ENCODE results near the gene LRRC8E.
A peak's percentile ranks its signal among the peaks of the same experiment; 100 is the strongest.

LRRC8E gene

GRCh38 chr19:7888145-7888825 lies at the start of gene LRRC8E:
Gene LRRC8E, plus strand, starts transcription at chr19:7888510. Its CDS starts 7,094 bp downstream, at chr19:7895604.
- peak; percentile 60 for DNase-seq

GRCh38 chr19:7839476-7839875 lies 48.8 kb upstream of the LRRC8E start:
- DNase-seq: no peak

- no peak for DNase-seq
Measured at GRCh38 chr19:7840629-7841028, 47.7 kb upstream of the LRRC8E start.

GRCh38 chr19:7841751-7842660 lies 46.3 kb upstream of the LRRC8E start:
- DNase-seq: no peak

- DNase-seq: no peak
Measured at GRCh38 chr19:7842661-7843294, 45.5 kb upstream of the LRRC8E start.

- no peak for DNase-seq
Measured at GRCh38 chr19:7843521-7843920, 44.8 kb upstream of the LRRC8E start.

DNA sequence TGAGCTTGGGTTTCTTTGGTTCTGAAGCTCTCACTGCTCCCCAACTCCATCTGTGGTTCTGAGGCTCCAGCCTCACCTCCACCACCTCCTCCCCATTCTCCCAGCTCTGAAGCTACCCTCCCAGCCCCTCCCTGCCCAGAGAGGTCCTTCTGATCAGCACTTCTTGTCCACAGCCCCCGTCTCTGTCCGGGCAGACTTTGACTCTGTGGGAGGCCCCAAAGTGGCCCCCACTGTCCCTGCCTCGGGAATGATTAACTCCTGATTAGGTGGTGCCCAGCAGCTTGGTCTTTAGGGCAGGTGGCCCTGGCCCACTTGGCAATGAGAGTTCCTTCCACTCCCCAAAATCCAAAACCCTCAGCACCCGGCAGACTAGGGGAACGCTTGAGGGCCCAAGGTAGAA lies 43.9 kb upstream of the LRRC8E start:
- DNase-seq: no peak

GRCh38 chr19:7844951-7845350 lies 43.4 kb upstream of the LRRC8E start:
- no peak for DNase-seq

GRCh38 chr19:7845390-7846154 lies 42.7 kb upstream of the LRRC8E start:
- no peak for DNase-seq

- no peak for DNase-seq
Measured at GRCh38 chr19:7846155-7846646, 42.1 kb upstream of the LRRC8E start.

- DNase-seq: no peak
Measured at GRCh38 chr19:7847664-7848063, 40.6 kb upstream of the LRRC8E start.

GRCh38 chr19:7848779-7849457 lies 39.4 kb upstream of the LRRC8E start:
- no peak for DNase-seq

DNA sequence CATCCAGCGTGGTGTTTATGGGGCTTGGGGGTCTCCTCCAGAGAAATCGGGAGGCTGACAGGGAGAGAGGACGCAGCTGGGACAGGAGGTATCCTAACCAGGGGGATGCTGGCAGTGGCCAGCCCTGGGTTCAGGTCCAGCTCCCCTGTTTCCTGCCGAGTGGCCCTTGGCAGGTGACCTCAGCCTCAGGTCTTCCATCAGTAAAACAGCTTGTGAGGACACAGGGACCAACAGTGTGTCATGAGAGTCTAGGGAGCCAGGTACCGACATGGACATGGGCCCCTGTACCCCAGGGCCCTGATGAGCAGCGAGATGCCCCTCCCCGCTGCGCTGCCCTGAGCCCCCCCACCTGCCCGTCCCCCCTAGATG lies 38.7 kb upstream of the LRRC8E start:
- no peak for DNase-seq

- DNase-seq: no peak
Measured at GRCh38 chr19:7850000-7850813, 38.1 kb upstream of the LRRC8E start.

DNA sequence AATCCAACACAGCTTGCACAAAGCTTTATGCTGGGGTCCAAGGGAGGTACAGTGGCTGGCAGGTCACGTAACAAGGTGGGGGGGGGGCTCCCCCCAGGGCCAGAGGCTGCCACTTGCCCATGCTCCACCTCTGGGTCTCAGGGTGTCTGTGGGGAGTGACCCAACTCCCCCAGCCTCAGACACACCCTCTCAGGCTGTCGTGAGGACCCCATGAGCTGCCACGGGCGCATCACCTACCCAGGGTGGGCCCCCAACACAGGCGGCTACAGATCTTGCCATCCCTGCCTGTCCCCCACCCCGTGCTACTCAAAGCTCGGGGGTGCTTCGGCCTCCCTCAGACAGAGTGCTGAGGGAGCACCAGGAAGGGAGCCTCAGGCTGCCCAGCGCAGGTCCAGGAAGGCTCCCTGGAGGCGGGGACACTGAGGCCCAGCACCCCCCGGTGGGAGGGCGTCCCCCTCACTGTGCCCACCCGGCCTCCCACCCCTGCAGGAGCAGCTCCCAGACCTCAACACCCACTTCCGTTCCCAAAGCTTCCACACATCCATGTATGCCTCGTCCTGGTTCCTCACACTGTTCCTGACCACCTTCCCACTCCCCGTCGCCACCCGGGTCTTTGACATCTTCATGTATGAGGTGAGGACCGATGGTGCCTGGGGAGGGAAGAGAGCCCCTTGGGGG lies 37.2 kb upstream of the LRRC8E start:
- DNase-seq: no peak

GRCh38 chr19:7851623-7852500 lies 36.4 kb upstream of the LRRC8E start:
- DNase-seq: no peak

GRCh38 chr19:7852851-7853769 lies 35.2 kb upstream of the LRRC8E start:
- DNase-seq: peak; percentile 71

DNA sequence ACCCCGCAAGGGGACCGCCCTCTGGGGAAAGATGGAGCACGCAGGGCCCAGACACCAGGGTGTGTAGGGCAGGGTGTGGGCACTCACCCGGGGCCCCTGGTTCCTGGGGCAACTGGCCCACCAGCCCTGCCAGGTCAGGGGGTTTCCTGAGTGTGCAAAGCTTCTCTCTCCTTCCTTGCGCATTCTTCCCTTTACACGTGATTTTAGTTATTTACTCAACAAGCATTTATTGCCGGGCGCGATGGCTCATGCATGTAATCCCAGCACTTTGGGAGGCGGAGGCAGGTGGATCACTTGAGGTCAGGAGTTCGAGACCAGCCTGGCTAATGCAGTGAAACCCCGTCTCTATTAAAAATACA lies 34.6 kb upstream of the LRRC8E start:
- no peak for DNase-seq

Data from activated naive CD4-positive, alpha-beta T cell treated with anti-CD3 and anti-CD28 coated beads, Interleukin-2, amount 50 U/mL, for 16 hours (primary cell).